RWPE1 (cell line): ENCODE data around the gene ACTN1.

Source experiments
- CTCF ChIA-PET: fragments of 350-600 bp; sonication (Branson Sonifier 250); formaldehyde crosslinking; extraction: SDS; loops from one replicate; lab custom pipeline; 2021; lab: Yijun Ruan, JAX
- POLR2A ChIA-PET: fragments of 400-600 bp; formaldehyde crosslinking; extraction: SDS; loops from one replicate; lab custom pipeline; 2020; ENCODE audit warnings: antibody characterized with exemption; ENCODE audit not compliant: low non-redundant PET; lab: Yijun Ruan, JAX
- DNase-seq: peaks from one replicate; pipeline ENCODE4 v3.0.0; 2012; ENCODE audit warnings: low spot score
- H3K27ac ChIP-seq: fragments of 450-650 bp; 2 replicates; pipeline ENCODE4 v1.5.1; 2017
- TF ChIP-seq, protein P1 (sequence below): fragments of 450-650 bp; conservative IDR thresholded peaks from 2 replicates; pipeline ENCODE4 v1.5.1; 2017; ENCODE audit warnings: low read depth, mild to moderate bottlenecking

The ACTN1 gene

DNA sequence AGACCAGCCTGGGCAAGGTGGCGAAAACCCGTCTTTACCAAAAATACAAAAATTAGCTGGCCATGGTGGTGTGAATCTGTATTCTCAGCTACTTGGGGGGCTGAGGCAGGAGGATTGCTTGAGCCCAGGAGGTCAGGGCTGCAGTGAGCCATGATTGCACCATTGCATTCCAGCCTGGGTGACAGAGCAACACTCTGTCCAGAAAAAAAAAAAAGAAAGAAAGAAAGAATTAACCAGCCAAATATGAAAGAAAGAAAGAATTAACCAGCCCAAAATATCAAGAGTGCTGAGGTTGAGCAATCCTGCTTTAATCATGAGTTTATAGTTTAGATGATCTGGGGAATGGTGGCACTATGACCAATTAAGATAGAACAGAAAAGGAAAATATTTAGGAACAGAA is 3.5 kb upstream of the ACTN1 start:
- TF ChIP-seq, protein P1, sequence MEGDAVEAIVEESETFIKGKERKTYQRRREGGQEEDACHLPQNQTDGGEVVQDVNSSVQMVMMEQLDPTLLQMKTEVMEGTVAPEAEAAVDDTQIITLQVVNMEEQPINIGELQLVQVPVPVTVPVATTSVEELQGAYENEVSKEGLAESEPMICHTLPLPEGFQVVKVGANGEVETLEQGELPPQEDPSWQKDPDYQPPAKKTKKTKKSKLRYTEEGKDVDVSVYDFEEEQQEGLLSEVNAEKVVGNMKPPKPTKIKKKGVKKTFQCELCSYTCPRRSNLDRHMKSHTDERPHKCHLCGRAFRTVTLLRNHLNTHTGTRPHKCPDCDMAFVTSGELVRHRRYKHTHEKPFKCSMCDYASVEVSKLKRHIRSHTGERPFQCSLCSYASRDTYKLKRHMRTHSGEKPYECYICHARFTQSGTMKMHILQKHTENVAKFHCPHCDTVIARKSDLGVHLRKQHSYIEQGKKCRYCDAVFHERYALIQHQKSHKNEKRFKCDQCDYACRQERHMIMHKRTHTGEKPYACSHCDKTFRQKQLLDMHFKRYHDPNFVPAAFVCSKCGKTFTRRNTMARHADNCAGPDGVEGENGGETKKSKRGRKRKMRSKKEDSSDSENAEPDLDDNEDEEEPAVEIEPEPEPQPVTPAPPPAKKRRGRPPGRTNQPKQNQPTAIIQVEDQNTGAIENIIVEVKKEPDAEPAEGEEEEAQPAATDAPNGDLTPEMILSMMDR, result no peak
- DNase-seq, result no peak
- POLR2A ChIA-PET, result no interaction called here
- H3K27ac ChIP-seq, result no peak overlapping the region
- CTCF ChIA-PET, result interaction anchor here (0.7 kb wide), 1 partner anchor 125 kb away, joined by 3 read pairs; no protein-coding TSS in a partner anchor

GRCh38 chr14:68981539-68981976 is 2.5 kb upstream of the ACTN1 start:
- ChIA-PET POLR2A (no interaction called here), CTCF (no interaction called here)
- H3K27ac ChIP-seq, result peak overlapping the region; percentile 40; the same call in 1 of the 2 replicates
- no peak for DNase-seq
- TF ChIP-seq, protein P1, result no peak

- POLR2A ChIA-PET, result no interaction called here
Measured at GRCh38 chr14:68981139-68981538, 2.0 kb upstream of the ACTN1 start.

DNA sequence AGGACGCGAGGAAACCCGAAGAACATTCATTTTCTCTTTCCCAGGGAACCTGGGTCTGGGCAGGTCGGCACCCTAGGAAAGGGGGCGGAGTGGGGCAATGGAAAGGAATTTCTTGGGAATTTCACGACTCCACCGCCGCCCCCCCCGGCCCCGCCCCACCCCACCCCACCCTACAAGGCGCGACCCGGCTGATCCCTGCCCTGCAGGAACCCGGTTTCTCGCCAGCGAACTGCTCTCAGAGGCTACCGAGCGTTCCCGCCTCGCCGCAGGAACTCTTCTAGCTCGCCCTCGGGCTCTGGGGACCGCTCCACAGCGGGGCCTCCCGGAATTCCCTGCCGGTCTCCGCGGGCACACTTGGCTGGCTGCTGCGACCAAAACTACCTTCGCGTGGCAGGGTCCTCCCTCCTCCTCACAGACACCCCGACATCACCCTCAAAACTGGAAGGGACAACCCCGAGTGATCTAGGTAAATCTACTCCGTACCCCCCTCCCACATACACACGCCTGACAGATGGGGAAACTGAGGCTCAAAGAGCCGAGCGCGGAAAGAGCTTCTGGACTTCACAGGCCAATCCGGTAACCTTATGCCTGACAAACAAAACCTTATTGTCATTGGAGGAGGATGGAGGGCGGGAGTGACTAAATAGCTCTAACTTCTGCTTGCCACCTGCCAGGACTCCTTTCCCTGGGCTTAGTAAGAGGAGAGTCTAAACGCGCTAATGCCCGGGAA is 785 bp upstream of the ACTN1 start:
- TF ChIP-seq, protein P1, result no peak
- CTCF ChIA-PET, result interaction anchor here (0.6 to 0.7 kb wide), 2 partner anchors 68 to 151 kb away, joined by 3 to 4 read pairs; no protein-coding TSS in a partner anchor
- H3K27ac ChIP-seq, result peak overlapping the region; percentile 99
- peak; percentile 84 for DNase-seq
- POLR2A ChIA-PET, result interaction anchor here (0.5 to 0.8 kb wide), 3 partner anchors 31 to 101 kb away, joined by 3 read pairs; no protein-coding TSS in a partner anchor

More at GRCh38 chr14:68981139-68981538, 2.0 kb upstream of the ACTN1 start:
- no peak overlapping the region for H3K27ac ChIP-seq
- DNase-seq, result no peak
- TF ChIP-seq, protein P1, result no peak
- CTCF ChIA-PET, result no interaction called here

- CTCF ChIA-PET, result no interaction called here
- POLR2A ChIA-PET, result no interaction called here
- DNase-seq, result peak; percentile 63
- H3K27ac ChIP-seq, result peak overlapping the region; percentile 99
- TF ChIP-seq, protein P1, result no peak
Measured at GRCh38 chr14:68978172-68978911, 760 bp downstream of the ACTN1 start.

GRCh38 chr14:68977718-68978171 is 1.4 kb downstream of the ACTN1 start:
- TF ChIP-seq, protein P1, result no peak
- peak; percentile 92 for DNase-seq
- peak overlapping the region; percentile 99 for H3K27ac ChIP-seq
- CTCF ChIA-PET, result interaction anchor here (0.6 kb wide), 1 partner anchor 33 kb away, joined by 4 read pairs; no protein-coding TSS in a partner anchor
- POLR2A ChIA-PET, result no interaction called here
